Ishikawa (cell line): ENCODE measurements around the gene TBC1D30.

Source experiments
- CREB1 ChIP-seq: IDR thresholded peaks from 2 replicates; pipeline ENCODE4 v1.6.1; 2012; ENCODE audit warnings: low read depth
- RAD21 ChIP-seq: IDR thresholded peaks from 2 replicates; pipeline ENCODE4 v1.6.1; 2012; ENCODE audit warnings: low read depth
- TCF12 ChIP-seq: IDR thresholded peaks from 2 replicates; pipeline ENCODE4 v1.6.1; 2012; ENCODE audit warnings: low read depth
- YY1 ChIP-seq: IDR thresholded peaks from 2 replicates; pipeline ENCODE4 v1.6.1; 2012; ENCODE audit warnings: low read depth
- TF ChIP-seq, protein P1 (sequence below): IDR thresholded peaks from 2 replicates; pipeline ENCODE4 v1.6.1; 2012; ENCODE audit warnings: low read depth, mild to moderate bottlenecking

- TF ChIP-seq, protein P1, sequence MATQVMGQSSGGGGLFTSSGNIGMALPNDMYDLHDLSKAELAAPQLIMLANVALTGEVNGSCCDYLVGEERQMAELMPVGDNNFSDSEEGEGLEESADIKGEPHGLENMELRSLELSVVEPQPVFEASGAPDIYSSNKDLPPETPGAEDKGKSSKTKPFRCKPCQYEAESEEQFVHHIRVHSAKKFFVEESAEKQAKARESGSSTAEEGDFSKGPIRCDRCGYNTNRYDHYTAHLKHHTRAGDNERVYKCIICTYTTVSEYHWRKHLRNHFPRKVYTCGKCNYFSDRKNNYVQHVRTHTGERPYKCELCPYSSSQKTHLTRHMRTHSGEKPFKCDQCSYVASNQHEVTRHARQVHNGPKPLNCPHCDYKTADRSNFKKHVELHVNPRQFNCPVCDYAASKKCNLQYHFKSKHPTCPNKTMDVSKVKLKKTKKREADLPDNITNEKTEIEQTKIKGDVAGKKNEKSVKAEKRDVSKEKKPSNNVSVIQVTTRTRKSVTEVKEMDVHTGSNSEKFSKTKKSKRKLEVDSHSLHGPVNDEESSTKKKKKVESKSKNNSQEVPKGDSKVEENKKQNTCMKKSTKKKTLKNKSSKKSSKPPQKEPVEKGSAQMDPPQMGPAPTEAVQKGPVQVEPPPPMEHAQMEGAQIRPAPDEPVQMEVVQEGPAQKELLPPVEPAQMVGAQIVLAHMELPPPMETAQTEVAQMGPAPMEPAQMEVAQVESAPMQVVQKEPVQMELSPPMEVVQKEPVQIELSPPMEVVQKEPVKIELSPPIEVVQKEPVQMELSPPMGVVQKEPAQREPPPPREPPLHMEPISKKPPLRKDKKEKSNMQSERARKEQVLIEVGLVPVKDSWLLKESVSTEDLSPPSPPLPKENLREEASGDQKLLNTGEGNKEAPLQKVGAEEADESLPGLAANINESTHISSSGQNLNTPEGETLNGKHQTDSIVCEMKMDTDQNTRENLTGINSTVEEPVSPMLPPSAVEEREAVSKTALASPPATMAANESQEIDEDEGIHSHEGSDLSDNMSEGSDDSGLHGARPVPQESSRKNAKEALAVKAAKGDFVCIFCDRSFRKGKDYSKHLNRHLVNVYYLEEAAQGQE, result no peak
- no peak for TF ChIP-seq CREB1
- no peak for TF ChIP-seq YY1
- TF ChIP-seq RAD21, result no peak
- no peak for TF ChIP-seq TCF12
These were observed 26.3 kb upstream of the TBC1D30 start for GRCh38 chr12:64798165-64798564.
